ENCODE measurements around the gene LIPT2.

GRCh38 chr11:74478877-74479731, 14.4 kb downstream of the LIPT2 start:
- no peak for TF ChIP-seq GATA2 (IDR thresholded peaks at IDR 0.05; ENCODE audit: low read depth, low read length)
- no peak for TF ChIP-seq GATA3 (IDR thresholded peaks at IDR 0.05; ENCODE audit: low read depth, low read length)
